Hematopoietic multipotent progenitor cell treated with erythropoietin and hydrocortisone succinate and interleukin-3 and kit ligand, for 15 days (in vitro differentiated cells): Measurements from ENCODE around the gene USP15.

Source experiments
- DNase-seq: peaks from one replicate; pipeline ENCODE4 v3.0.0-alpha.2; 2015; ENCODE audit warnings: low spot score

USP15 gene

DNA sequence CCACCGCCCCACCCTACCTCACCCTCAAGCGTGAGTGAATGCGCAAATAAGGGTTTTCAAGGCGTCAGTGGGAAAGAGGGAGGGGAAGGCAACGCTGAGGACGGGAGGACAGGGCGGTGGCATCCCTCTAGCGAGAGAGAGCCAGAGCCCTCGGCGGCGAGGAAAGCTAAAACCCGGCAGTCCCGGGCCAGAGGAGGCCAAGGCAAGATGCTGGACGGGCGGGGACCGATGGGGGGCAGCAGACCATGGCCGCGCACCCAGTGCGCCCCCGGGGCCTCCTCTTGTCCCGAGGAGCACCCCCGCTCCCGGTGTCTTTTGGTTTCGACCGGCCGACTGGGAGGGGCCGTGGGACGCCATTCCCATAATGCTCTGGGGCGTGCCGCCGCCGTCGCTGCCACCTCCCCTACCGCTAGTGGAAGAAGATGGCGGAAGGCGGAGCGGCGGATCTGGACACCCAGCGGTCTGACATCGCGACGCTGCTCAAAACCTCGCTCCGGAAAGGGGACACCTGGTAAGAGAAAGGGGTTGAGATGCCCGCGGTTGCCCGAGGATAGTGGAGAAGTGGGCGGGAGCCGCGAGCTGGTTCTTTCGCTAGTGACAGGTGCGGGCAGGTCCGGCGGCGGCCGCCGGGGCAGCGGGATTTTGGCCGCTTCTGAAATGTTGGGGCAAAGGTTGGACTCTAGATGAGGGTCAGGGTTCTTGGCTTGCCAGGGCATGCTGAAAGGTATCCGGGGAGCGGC, at the start of gene USP15:
Gene USP15 (plus strand): TSS at position 412 of the 740 bp plus-strand sequence. CDS start 11 bp downstream, at position 423.
- DNase-seq: peak; percentile 95

- DNase-seq: peak; percentile 78
These were observed 49.8 kb upstream of the USP15 start for GRCh38 chr12:62210422-62210821.

- DNase-seq: peak; percentile 24
These were observed 48.7 kb upstream of the USP15 start for GRCh38 chr12:62211510-62211909.

GRCh38 chr12:62214846-62215245, 45.4 kb upstream of the USP15 start:
- DNase-seq: no peak

GRCh38 chr12:62215506-62215905, 44.7 kb upstream of the USP15 start:
- DNase-seq: no peak

- no peak for DNase-seq
These were observed 42.6 kb upstream of the USP15 start for GRCh38 chr12:62217466-62218194.

DNA sequence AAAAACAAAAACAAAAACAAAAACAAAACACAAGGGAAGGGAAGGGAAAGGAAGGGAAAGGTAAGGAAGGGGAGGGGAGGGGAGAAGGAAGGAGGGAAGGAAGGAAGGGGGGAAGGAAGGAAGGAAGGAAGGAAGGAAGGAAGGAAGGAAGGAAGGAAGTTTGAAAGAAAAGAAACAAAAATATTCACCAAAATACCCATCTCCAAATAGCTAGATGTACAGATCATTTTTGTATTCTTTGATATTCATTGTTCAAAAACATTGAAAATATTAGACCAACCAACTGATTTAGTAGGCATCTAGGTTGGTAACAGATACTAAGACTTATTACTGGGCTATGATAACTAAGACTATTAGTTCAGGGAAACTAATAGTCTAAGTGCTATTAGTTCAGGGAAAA, 39.1 kb upstream of the USP15 start:
- no peak for DNase-seq

DNA sequence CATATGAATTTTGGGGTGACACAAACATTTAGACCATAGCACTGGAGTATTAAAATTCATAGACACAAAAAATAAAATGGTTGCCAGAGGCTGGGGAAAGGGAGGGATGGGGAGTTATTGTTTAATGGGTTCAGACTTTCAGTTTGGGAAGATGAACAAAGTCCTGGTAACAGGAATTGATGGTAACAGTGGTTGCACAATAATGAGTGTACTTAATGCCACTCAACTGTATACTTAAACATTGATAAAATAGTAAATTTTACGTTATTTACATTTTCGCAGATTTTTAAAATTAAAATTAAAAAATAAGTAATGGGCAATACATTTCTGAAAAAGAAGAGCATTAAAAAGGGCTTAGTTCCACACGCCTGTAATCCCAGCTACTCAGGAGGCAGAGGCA, 35.6 kb upstream of the USP15 start:
- DNase-seq: no peak

DNA sequence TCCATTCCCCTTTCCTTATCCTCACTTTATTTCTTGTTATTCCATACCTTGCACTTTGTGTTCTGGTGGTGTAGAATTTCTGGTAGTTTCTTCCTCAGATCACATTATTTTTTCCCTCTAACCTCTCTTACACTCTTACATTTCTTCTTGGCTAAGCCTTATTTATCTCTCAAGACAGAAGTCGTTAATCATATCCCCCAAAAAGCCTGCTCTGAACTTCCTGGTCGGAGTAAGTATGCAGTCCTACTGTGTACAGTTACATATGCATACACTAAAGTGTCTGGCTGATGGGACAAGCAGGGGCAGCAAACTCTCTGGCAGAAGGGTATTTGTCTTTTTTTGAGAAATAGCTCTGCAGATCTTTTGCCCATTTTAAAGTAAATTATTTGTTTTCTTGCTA, 33.1 kb upstream of the USP15 start:
- no peak for DNase-seq

- no peak for DNase-seq
These were observed 29.6 kb upstream of the USP15 start for GRCh38 chr12:62230652-62231051.

DNA sequence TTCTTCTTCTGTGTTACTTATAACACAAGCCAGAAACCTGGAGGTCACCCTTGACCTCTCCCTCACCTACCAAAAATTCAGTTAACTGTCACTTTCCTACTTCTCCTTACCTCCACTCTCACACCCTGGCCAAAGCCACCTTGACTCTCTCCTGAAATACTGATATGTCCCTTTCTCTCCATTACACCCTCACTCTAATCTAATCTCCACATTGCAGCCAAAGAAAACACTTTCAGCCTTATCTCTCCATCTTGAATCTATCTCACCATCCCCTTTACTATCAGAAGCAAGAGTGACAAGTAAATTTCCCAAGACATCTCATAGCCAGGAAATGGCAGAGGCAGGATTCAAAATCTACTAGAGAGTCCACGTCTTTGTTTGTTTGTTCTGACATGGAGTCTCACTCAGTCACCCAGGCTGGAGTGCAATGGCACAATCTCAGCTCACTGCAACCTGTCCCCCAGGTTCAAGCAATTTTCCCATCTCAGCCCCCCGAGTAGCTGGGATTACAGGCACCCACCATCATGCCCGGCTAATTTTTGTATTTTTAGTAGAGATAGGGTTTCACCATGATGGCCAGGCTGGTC, 28.0 kb upstream of the USP15 start:
- DNase-seq: no peak

DNA sequence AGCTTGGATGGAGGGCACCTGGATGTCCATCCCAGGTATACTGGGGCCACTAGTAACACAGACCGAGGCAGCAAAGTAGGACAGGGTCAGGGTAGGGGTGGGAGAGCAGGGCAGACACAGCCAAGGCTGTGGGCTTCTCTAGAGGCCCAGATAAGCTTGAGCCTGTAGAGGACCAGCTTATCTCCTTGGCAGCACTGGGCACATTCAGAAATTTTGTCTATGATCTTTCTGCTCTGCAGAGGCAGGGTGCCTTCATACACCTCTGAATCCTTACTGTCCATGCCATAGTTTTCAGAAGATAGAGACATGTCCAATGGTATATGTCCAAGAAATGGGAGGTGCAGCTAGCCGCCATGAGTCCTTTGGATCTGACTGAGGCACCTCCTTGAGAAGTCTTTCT, 26.4 kb upstream of the USP15 start:
- DNase-seq: no peak

DNA sequence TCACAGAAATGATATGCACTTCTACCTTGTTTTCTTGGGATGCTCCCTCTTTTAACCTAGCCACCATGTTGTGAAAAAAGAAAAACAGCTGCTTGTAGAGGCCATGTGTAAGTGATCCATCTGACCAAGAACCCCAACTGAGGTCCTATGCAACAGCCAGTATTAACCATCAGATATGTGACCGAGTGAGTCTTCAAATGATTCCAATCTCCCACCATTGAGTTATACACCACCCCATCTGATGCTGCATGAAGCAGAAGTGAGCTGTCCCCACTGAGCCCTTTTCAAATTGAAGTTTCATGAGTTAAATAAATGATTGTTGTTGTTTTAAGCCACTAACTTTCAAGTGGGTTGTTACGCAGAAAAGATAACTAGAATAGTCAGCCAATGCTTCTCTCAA, 20.6 kb upstream of the USP15 start:
- DNase-seq: no peak

- no peak for DNase-seq
These were observed 12.7 kb upstream of the USP15 start for GRCh38 chr12:62247281-62248045.

DNA sequence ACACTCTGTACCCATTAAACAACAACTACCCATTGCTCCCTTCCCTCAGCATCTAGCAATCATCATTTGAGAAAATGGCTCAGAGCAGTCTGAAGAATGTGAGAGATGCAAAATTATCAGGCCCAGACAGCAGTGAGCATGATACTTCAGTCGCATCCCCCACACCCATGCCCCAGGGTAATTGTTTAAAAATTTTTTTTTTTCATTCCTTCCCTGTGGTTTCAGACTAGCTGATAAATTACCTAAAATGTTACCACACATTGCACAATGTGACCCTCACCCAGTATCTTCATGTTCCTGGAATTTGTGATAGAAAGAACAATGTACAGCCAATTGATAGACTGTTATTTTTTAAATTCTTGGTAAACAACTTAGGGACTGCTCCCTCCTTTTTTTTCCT, 11.3 kb upstream of the USP15 start:
- DNase-seq: peak; percentile 74

DNA sequence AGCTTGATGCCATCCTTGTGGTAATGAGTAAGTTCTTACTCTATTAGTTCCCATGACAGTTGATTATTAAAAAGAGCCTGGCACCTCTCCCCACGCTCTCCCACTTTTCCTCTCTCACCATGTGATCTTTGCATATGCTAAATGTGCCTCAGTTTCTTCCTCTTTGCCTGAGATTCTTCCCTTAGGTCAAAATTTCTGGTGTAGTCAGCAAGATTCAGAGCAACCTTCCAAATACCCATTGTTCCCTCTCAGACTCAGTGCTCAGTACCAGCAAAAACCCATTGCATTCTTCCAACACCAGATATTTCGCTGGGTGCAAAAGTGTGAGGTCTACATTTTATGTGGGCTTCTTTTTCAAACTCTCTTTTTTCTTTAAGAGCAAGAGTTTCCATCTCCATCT, 10.8 kb upstream of the USP15 start:
- no peak for DNase-seq

DNA sequence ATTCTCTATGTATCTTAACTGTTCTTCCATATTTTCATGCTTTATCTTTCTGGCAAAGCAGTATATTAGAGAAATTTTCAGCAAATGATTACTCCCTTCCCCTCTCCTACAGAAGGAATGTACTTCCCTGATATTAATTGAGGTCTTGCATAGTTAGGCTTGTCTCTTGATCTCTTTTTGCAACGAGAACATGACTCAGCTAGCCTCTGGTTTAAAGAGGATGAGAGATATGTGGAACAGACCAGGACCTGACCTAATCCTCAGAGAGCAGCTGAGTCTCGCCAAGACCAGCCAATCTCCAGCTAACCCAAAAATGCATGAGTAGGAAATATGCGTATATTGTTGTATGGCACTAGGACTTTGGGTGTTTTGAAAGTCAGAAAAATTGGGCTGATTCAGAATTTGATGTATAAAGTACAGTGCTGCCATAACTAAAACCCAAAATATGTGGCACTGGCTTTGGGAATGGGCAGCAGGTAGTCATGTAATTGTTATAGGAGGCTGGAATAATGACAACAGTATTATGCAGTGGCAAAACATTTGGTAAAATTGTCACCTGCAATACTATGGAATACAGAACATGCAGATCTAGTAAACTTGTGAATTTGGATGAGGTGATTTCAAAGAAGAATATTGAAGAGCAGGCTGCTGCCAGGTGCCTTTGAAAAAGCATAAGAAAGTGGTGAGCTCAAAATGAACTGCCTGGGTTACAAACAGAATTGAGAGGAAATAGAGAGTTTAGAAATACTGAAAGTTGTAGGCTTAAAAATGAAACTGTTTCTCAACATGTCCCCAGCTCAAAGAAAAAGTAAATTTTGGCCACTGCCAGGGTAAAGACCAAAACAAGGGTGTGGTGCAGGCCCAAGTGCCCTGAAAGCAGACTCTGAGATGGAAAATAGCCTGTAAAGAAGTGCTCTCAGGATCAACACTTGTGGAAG, 9.3 kb upstream of the USP15 start:
- DNase-seq: peak; percentile 91

DNA sequence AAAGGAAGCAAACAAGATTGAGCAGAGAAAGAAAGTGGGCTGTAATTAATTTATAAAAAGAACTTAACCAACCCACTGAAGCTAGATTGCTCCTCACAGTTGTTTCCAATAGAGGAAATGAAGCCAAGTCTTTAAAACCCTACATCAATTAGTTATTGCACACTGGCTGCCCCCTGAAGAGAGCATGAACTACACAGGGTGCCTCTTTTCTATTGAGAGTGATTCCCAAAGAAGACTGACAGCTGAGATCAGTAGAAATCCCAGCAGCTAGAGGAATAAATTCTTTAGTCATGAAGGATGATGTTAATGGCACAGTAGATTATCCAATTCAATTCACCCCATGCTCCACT, 8.6 kb upstream of the USP15 start:
- DNase-seq: no peak

DNA sequence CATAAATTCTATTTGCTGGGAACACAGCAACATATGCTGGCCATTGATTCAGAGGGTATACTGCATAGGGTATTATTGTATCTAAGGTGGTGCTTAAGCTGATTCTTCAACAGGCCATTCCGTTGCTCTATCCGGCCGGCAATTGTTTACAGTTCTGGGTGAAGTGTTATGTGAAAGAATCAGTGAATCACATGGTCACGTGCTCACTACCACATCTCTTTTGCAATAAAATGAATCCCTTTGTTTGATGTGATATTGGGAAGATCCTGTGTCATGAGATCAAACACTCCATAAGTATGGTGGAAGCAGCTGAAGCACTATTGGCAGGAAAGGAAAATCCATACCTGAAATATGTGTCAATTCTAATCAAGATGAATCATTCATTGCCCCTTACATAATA, 7.6 kb upstream of the USP15 start:
- no peak for DNase-seq

GRCh38 chr12:62254967-62255366, 5.2 kb upstream of the USP15 start:
- DNase-seq: peak; percentile 2

- DNase-seq: peak; percentile 30
These were observed 3.7 kb upstream of the USP15 start for GRCh38 chr12:62256408-62257096.
